Coronary artery (tissue), 2 donors: ENCODE measurements around the gene RAB8B.

Experiments
- DNase-seq: peaks from one replicate; pipeline ENCODE4 v3.0.0-alpha.2; 2017; ENCODE audit warnings: low spot score
- H3K27ac ChIP-seq, 2 donors: fragments of 200-600 bp; sonication (generic); one replicate each; pipeline ENCODE4 v1.5.1; 2016 to 2019
- H3K4me3 ChIP-seq: fragments of 200-600 bp; sonication (generic); 2 replicates; pipeline ENCODE4 v1.5.1; 2016; ENCODE audit warnings: mild to moderate bottlenecking, moderate library complexity
- CTCF ChIP-seq: fragments of 200-600 bp; sonication (generic); IDR thresholded peaks from one replicate; pipeline ENCODE4 v1.5.1; 2019; ENCODE audit warnings: antibody characterized with exemption

RAB8B gene

GRCh38 chr15:63243776-63244175 is 54.4 kb downstream of the RAB8B start:
- no peak overlapping the region for H3K4me3 ChIP-seq
- peak overlapping the region in 1 of 2 donors; percentile 67 for H3K27ac ChIP-seq
- no peak for TF ChIP-seq CTCF
- no peak for DNase-seq

- DNase-seq, result no peak
- peak overlapping the region in 1 of 2 donors; percentile 67 for H3K27ac ChIP-seq
- H3K4me3 ChIP-seq, result no peak overlapping the region
- TF ChIP-seq CTCF, result no peak
Observed at GRCh38 chr15:63244399-63244798, 55.0 kb downstream of the RAB8B start.

- DNase-seq, result no peak
- TF ChIP-seq CTCF, result no peak
- Histone ChIP-seq H3K27ac (peak overlapping the region in 1 of 2 donors; percentile 67), H3K4me3 (no peak overlapping the region)
Observed at GRCh38 chr15:63244976-63245645, 55.7 kb downstream of the RAB8B start.

- Histone ChIP-seq H3K4me3 (no peak overlapping the region), H3K27ac (peak overlapping the region in 1 of 2 donors; percentile 59)
- TF ChIP-seq CTCF, result no peak
- no peak for DNase-seq
Observed at GRCh38 chr15:63246691-63247469, 57.5 kb downstream of the RAB8B start.

GRCh38 chr15:63250312-63250965 is 61.0 kb downstream of the RAB8B start:
- DNase-seq, result no peak
- H3K4me3 ChIP-seq, result no peak overlapping the region
- no peak for TF ChIP-seq CTCF
- no peak overlapping the region for H3K27ac ChIP-seq

GRCh38 chr15:63251701-63252100 is 62.3 kb downstream of the RAB8B start:
- DNase-seq, result no peak
- no peak overlapping the region for H3K27ac ChIP-seq
- TF ChIP-seq CTCF, result no peak
- no peak overlapping the region for H3K4me3 ChIP-seq
